Measurements from ENCODE around the gene GADD45B.

- TF ChIP-seq, protein P1, sequence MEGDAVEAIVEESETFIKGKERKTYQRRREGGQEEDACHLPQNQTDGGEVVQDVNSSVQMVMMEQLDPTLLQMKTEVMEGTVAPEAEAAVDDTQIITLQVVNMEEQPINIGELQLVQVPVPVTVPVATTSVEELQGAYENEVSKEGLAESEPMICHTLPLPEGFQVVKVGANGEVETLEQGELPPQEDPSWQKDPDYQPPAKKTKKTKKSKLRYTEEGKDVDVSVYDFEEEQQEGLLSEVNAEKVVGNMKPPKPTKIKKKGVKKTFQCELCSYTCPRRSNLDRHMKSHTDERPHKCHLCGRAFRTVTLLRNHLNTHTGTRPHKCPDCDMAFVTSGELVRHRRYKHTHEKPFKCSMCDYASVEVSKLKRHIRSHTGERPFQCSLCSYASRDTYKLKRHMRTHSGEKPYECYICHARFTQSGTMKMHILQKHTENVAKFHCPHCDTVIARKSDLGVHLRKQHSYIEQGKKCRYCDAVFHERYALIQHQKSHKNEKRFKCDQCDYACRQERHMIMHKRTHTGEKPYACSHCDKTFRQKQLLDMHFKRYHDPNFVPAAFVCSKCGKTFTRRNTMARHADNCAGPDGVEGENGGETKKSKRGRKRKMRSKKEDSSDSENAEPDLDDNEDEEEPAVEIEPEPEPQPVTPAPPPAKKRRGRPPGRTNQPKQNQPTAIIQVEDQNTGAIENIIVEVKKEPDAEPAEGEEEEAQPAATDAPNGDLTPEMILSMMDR (IDR thresholded peaks at IDR 0.05): no peak
- no peak for TF ChIP-seq POLR2A (IDR thresholded peaks at IDR 0.05)
Measured at GRCh38 chr19:2451741-2452140, 24.2 kb upstream of the GADD45B start.
